Measurements from ENCODE around the gene NPTXR.

- TF ChIP-seq, protein P1, sequence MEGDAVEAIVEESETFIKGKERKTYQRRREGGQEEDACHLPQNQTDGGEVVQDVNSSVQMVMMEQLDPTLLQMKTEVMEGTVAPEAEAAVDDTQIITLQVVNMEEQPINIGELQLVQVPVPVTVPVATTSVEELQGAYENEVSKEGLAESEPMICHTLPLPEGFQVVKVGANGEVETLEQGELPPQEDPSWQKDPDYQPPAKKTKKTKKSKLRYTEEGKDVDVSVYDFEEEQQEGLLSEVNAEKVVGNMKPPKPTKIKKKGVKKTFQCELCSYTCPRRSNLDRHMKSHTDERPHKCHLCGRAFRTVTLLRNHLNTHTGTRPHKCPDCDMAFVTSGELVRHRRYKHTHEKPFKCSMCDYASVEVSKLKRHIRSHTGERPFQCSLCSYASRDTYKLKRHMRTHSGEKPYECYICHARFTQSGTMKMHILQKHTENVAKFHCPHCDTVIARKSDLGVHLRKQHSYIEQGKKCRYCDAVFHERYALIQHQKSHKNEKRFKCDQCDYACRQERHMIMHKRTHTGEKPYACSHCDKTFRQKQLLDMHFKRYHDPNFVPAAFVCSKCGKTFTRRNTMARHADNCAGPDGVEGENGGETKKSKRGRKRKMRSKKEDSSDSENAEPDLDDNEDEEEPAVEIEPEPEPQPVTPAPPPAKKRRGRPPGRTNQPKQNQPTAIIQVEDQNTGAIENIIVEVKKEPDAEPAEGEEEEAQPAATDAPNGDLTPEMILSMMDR (IDR thresholded peaks at IDR 0.05 in 8 of 11, conservative IDR thresholded peaks at IDR 0.05 in 3 of 11), result no peak
- no peak for TF ChIP-seq POLR2A (IDR thresholded peaks at IDR 0.05)
Measured at GRCh38 chr22:38835888-38836301, 7.9 kb downstream of the NPTXR start.

Measured in spleen (tissue), 7 donors.